Coronary artery (tissue), 2 donors: ENCODE data around the gene TEX2.

ENCODE experiments used
- DNase-seq: peaks from one replicate; pipeline ENCODE4 v3.0.0-alpha.2; 2017; ENCODE audit warnings: low spot score
- H3K27ac ChIP-seq, 2 donors: fragments of 200-600 bp; sonication (generic); one replicate each; pipeline ENCODE4 v1.5.1; 2016 to 2019
- H3K4me3 ChIP-seq: fragments of 200-600 bp; sonication (generic); 2 replicates; pipeline ENCODE4 v1.5.1; 2016; ENCODE audit warnings: mild to moderate bottlenecking, moderate library complexity
- TF ChIP-seq, protein P1 (sequence below): fragments of 200-600 bp; sonication (generic); IDR thresholded peaks from one replicate; pipeline ENCODE4 v1.5.1; 2019; ENCODE audit warnings: antibody characterized with exemption

Gene TEX2

DNA sequence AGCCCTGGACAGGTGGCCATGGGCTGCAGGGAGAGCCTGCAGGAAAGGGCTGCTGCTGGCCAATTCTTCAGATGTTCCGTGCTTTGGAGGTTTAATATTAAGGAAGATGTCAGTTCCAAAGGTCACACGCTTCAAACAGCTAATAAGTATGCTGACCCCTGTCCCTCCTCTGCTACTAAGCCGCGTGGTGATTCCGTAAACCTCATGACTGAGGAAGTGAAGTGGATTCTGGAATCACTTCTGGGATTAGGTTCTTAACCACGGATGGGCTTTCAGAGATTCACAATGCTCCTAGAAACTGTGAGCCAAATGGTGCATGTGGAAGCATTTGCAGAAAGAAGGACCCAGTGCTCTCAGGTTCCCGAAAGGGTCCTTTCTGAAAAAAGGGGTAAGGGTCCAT is 104.7 kb downstream of the TEX2 start:
- TF ChIP-seq, protein P1, sequence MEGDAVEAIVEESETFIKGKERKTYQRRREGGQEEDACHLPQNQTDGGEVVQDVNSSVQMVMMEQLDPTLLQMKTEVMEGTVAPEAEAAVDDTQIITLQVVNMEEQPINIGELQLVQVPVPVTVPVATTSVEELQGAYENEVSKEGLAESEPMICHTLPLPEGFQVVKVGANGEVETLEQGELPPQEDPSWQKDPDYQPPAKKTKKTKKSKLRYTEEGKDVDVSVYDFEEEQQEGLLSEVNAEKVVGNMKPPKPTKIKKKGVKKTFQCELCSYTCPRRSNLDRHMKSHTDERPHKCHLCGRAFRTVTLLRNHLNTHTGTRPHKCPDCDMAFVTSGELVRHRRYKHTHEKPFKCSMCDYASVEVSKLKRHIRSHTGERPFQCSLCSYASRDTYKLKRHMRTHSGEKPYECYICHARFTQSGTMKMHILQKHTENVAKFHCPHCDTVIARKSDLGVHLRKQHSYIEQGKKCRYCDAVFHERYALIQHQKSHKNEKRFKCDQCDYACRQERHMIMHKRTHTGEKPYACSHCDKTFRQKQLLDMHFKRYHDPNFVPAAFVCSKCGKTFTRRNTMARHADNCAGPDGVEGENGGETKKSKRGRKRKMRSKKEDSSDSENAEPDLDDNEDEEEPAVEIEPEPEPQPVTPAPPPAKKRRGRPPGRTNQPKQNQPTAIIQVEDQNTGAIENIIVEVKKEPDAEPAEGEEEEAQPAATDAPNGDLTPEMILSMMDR = no peak
- Histone ChIP-seq H3K4me3 (no peak overlapping the region), H3K27ac (no peak overlapping the region)
- DNase-seq = no peak

DNA sequence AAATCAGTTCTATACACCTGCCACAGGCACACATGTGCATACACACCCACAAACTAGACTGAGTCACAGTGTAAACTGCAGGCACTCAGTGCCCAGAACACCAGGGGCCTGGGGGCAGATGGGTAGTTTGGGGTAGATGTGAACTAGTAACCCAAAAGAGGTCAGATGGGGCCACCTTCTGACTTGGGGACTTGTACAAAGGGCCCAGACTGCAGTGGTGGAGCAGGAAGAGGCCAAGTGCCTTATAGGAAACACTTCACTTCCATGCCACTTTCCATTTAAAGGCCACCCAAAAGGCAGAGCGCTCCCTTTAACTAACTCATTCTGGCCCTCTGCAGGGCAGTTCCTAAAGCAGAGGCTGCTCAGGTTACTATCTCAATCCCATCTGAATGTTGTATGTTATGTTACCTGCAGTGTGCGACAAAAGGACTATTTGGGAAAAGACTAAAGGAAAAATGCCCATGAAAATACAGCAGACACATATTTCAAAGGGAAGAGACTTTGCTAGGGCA is 105.3 kb downstream of the TEX2 start:
- no peak overlapping the region for H3K27ac ChIP-seq
- no peak overlapping the region for H3K4me3 ChIP-seq
- DNase-seq = no peak
- TF ChIP-seq, protein P1 = no peak

DNA sequence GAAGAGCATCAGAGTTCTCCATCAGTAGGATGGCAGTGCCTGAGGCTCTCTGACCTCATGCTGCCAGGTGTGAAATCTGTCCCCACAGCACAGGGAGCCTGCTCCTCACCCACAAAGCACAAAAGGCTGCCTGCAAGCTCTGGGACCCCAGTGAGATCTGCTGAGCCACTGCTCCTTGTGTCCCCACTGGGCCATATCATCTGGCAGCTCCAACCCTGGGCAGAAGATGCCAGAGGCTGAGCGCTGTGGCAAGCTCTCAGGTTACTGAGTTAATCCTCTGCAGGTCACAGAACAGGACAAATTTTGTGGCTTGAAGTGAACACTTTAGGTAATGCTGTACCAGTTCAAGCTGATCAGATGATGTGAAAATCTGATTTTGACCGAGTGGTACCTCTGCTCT is 106.4 kb downstream of the TEX2 start:
- TF ChIP-seq, protein P1 = no peak
- Histone ChIP-seq H3K27ac (peak overlapping the region; percentile 72 to 89), H3K4me3 (no peak overlapping the region)
- DNase-seq = no peak

DNA sequence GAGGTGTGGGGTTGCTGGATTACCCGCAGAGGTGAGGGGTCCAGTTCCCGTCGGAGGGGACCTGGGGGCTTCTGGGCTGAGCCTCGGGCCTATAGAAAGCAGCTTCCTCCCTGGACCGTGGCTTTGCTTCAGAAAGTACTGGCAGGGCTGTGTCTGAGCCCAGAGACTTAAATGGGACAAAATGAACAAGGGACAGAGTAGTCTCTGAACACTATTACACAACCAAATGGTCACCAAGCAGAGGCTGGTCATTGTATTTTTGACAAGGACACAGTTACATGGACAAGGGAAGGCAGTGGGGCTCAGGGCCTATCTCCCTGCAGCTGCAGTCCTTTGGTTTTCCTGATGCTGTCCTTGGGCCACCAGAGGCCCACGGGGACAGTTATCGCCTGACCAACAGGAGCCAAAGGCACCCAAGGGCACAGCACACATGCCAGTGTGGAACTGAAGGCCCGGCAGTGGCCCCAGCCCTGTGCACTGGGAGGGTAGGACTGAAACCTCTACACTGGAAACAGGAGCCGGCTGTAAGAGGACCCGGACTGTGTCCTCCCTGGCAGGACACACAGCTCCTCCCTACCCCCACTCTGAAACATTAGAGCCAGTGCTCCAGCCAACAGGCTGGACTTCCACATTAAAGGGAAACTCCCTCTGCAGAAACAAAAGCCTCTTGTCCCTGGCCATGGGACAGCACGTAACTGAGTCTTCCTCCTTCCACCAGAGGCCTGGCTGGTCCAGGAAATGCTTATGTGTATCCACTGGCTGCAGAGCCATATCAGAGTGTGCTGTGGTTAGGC is 107.1 kb downstream of the TEX2 start:
- DNase-seq = no peak
- peak overlapping the region; percentile 72 to 89 for H3K27ac ChIP-seq
- H3K4me3 ChIP-seq = peak overlapping the region; percentile 44
- TF ChIP-seq, protein P1 = no peak

DNA sequence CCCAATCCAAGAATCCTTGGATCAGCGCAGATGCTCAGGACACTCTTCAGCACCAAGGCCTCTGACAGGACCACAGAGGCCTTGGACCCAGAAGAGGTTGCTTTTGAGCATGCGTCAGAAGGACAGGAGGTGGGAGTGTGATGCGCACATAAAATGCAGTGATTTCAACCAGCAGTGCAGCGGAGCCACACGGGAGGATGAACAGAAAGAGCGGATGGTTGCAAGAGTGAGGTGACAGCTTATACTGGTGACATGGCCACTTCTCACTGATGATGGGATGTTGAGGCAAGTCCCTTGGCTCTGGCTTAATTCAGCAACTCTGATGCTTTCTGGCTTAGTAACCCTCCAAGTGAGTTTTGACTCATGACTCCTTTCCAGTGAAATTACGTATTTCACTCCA is 107.9 kb downstream of the TEX2 start:
- DNase-seq = no peak
- peak overlapping the region; percentile 72 to 89 for H3K27ac ChIP-seq
- TF ChIP-seq, protein P1 = no peak
- H3K4me3 ChIP-seq = no peak overlapping the region

DNA sequence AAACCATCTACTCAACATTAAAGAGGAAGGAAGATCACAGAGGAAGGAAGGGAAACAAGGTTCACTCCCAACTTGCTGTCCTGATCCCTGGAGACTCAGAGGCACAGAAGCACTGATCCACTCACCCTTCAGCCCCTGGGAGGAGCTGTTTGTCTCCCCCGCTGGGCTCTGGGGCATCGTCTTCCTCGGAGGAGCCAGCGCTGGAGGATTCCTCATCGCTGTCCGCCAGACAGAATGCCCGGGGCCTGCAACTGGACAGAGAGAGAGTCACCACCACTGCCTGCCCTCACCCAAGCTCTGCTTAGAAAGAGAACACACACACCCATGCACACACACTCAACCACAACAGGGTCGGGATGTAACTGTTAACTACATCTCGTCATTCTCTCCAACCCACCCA is 108.3 kb downstream of the TEX2 start:
- no peak overlapping the region for H3K4me3 ChIP-seq
- DNase-seq = no peak
- TF ChIP-seq, protein P1 = no peak
- H3K27ac ChIP-seq = peak overlapping the region; percentile 72 to 89

DNA sequence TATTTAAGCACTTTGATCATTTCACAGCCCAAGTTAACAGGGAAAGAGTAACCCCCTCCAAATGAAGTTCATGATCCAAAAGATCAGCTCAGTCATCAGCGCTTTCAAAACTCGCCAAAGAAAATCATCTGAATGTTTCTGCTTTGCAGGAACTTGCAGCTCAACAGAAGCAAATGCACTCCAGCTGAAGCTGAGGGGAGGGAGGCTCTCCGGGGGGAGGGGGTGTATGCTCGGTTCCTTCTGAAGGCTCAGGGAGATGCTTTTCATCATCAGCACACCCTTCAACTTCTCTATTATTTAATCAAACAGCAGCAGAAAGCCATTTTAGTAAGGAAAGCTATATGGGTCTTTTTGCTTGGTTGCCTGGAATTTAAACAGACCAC is 108.8 kb downstream of the TEX2 start:
- TF ChIP-seq, protein P1 = no peak
- H3K4me3 ChIP-seq = no peak overlapping the region
- no peak for DNase-seq
- H3K27ac ChIP-seq = peak overlapping the region; percentile 72 to 89
